Stimulated activated CD8-positive, alpha-beta memory T cell treated with anti-CD3 and anti-CD28 coated beads, Interleukin-12 subunit alpha, Interleukin-12 subunit beta, amount 100 ng/mL, for 1 hour (primary cell): Measurements from ENCODE around the gene FASN.

ENCODE experiments used
- DNase-seq: peaks from one replicate; pipeline ENCODE4 v3.0.0-alpha.2; 2020; ENCODE audit warnings: low read depth

Gene FASN

DNA sequence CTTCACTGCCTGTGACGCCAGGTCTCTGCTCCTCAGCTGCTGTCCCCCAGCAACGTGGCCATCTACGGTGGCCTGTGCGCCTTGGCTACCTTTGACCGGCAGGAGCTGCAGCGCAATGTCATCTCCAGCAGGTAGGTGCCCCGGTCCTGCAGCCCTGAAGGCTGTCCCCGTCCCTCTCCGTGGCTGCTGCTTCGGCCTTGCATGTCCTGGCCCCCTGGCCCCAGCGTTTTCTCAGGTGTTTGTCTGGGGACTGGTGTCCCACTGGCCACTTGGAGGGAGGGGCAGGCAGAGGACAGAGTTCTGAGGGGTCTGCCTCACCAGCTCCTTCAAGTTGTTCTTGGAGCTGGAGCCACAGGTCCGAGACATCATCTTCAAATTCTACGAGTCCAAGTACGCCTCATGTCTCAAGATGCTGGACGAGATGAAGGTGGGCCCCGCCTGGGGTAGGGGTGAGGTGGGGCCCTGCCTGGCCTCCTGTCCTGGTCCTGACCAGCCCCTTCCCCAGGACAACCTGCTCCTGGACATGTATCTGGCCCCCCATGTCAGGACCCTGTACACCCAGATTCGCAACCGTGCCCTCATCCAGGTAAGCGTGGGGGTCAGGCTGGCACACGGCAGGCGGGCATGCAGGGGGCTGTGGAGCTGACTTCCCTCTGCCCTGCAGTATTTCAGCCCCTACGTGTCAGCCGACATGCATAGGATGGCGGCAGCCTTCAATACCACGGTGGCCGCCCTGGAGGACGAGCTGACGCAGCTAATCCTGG is 41.9 kb downstream of the FASN start:
- no peak for DNase-seq

DNA sequence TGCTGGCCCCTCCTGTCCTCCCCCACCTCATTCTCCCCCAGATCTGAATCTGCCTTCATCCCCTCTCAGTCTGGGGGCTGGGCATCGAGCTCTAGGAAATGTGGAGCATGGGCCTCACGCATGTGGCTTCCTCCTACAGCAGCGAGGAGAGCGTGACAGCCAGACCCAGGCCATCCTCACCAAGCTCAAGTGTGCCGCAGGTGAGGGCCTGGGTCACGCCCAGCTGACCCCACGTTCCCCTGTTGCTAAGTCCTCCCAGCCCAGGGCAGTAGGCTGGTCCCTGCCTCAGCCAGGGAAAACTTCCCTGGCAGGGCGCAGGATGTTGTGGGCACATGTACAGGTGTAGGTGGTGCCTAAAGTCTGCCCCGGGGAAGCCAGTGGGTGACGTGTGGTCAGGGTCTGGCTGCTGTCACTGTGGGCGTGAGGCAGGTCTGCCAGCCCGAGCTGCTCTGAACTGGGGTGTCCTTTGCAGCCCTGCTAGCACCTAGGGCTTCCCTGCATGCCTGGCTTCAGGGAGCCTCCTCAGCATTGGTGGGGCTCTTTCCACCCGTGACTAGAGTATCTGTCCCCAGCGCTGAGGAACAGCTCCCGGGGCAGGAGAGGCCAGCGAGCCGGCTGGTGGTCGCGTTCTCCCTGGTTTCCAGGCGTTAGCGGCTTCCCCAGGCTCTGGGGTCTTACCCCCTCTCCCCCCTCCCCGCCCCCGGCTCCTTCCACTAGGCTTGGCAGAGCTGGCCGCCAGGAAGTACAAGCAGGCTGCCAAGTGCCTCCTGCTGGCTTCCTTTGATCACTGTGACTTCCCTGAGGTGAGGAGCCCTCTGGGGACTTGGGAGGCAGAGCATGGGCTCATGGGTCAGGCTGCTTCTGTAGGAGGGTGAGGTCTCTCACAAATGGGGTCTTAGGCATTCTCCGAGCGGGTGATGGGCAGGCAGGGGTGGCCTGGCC is 42.7 kb downstream of the FASN start:
- no peak for DNase-seq

DNA sequence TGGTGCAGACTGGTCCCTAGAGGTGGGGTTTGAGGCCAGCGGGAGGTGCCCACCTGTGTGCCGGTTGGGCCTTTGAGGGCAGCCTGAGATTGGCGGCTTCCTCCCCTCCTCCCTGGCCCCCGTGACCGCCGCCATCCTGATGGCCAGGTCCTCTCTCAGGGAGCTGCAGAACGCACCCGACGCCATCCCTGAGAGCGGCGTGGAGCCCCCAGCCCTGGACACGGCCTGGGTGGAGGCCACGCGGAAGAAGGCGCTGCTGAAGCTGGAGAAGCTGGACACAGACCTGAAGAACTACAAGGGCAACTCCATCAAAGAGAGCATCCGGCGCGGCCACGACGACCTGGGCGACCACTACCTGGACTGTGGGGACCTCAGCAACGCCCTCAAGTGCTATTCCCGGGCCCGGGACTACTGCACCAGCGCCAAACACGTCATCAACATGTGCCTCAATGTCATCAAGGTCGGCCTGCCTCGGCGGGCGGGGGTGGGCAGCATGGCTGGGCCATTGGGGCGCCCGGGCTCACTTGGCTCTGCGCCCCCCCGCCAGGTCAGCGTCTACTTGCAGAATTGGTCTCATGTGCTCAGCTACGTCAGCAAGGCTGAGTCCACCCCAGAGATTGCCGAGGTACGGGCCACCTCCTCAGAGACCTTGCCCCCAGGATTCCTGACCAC is 43.5 kb downstream of the FASN start:
- no peak for DNase-seq

DNA sequence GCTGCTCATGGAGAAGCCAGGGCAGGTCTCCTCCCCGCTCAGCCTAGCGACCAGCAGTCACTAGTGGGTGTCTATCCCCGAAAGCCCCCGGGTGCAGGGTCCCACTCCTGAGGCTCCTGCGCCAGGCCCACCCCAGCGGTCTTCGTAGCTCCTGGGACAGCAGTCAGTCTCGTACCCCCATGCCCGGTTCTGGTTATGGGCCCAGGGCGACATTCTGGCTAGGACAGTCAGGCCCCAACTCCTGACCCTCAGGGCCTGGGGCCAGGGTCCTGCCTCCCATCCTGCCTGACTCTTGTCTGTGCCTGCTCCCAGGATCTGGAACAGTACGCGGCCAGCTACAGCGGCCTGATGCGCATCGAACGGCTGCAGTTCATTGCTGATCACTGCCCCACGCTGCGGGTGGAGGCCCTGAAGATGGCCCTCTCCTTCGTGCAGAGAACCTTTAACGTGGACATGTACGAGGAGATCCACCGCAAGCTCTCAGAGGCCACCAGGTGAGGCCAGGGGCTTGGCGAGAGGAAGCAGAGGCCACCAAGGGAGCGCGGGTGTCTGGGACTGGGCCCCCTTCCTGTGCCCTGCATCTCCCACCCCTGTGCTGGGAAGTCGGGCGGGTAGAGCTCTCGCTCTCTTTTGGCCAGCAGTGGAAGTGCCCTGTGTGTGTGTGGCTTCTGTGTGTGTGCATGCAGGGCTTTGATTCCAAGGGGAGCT is 44.3 kb downstream of the FASN start:
- no peak for DNase-seq

DNA sequence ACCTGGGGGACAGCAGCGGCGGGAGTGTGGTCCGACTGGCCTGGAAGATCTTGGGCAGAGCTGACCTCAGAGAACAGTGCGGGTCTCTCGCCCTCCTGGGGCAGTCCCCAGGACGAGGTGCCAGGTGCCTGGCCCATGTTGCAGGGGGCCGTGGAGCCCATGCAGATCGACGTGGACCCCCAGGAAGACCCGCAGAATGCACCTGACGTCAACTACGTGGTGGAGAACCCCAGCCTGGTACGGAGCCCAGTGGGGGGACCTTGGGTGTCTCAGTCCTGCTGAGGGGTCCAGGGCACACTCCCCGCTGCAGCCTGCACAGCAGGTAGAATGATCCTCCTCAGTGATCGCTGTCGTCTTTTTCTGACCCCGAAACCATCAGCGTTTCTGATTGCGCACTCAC is 44.9 kb downstream of the FASN start:
- no peak for DNase-seq

DNA sequence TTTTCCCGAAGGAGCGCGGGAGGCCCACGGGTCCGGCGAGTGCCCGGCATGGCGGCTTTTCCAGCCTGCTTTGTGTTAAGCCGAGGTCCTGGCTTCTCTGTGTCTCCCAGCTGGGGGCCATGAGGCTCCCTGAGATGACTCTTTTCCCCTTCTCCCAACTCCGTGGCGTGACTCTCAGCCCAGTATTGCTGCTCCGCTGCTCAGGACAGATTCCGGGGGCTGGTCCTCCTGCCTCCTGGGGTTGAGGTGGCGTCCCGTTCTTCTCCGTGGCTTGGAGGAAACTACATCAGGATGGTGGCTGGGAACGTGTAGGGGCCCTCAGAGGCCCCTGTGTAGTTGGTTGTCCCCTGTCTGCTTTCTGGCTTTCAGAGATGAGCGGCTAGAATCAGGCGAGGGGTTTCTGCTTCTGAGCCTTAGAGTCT is 45.4 kb downstream of the FASN start:
- DNase-seq, result no peak

DNA sequence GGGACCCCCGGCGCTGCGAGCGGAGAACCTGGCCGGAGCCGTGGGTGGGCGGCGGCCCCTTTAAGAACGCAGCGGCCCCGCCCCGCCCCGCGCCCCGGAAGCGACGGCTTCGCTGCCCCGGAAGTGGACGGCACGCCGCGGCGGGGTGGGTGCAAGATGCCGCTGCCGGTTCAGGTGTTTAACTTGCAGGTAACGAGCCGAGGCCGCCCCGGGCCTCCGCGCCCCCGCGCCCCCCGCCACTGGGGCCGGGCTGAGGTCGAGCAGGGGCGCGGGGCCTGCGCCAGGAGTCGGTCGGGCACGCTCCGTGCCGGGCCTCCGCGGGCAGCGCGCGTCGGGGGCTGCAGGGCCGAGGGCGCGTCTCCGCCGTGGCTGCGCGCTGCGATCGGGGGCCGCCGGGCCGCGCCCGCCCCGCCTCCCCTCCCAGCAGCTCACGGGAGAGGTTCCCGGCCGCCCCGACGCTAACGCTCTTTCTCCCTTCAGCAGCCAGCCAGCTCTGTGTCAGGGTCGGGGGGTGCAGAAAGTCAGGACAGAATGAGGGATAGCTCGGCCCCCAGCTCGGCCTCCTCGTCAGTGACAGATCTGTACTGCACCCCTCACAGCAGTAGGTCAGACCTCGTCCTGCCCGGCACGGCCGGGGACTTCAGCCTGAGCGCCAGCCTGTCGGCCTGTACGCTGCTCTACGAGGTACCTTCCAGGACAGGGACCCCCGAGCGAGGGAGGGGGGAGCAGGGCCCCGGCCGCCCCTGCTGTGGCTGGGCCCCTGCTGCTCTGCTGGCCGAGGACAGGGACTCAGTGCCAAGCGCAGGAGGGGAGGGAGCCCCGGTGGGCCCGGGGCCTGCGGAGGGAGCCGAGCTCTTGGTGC is 46.0 kb downstream of the FASN start, which contains the start of the genes GPS1 and RFNG:
TSS of gene GPS1 (plus strand) at position 123 of the 862 bp plus-strand sequence. CDS start at position 157, 34 bp downstream.
TSS of gene RFNG (minus strand) at position 36 of the 862 bp plus-strand sequence. CDS start 45 bp downstream, outside the sequence.
- peak; percentile 65 for DNase-seq

DNA sequence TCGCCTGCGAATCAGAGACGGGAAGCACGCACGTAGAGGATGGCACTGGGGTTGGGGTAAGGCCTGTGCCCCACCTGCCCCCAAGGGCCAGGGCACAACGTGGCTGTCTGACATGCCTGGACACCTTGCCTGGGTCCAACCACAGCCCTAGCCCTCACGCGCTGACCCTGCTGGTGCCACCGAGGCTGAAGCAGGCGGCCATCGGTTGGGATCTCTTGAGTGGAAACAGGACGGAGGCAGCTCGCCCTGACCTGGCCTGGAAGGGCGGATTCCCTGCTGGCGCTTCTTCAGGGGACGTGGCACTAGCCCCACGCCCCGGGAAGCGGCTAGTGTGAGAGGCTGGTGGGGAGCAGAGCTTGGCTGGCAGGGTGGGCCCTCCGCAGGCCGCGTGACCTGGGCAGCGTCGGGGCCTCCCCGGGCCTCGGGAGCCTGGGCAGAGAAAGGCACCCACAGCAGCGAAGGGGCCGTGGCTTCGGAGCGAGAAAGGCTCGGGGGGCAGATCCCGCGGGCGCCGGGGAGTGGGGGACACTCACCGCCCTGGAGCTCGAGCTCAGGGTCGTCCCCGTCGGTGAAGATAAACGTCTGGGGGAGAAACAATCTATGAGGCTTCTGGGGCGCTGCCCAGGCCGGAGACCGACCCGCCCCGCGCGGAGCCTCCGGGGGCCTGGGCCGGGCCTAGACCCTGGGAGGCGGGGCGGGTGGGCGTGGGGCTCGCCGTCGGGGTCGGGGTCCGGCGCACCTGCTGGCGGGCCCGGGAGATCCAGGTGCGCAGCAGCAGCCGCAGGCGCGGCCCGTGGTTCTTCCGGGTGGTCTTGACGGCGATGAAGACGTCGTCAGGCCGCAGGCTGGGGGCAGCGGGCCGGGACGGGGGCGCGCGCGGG is 47.0 kb downstream of the FASN start:
- DNase-seq, result no peak

DNA sequence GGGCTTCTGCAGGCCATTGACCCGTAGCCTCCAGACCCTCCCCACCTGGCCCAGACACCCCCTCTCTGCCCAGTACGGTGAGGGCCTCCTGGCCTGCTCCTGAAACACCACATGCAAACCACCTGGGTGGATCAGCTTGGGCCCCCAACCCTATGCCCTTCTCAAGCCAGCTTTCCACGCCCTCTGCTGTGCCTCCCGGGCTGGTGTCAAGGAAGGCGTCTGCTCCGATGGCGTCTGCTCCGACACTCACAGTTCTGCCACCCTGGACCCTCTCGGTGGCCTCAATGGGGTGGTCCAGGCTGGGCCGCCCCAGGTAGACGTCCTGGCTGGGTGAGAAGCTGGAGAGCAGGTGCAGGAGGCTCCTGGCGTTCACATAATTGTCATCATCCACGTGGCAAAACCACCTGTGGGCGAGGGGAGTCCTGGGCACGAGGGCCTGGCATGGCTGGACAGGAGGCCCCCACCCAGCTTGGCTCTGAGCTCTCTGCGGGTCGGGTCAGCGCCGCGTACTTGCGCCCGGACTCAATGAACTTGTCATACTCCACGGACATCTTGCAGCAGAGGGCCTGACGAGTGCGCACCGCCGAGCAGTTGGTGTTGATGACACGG is 47.8 kb downstream of the FASN start:
- no peak for DNase-seq

DNA sequence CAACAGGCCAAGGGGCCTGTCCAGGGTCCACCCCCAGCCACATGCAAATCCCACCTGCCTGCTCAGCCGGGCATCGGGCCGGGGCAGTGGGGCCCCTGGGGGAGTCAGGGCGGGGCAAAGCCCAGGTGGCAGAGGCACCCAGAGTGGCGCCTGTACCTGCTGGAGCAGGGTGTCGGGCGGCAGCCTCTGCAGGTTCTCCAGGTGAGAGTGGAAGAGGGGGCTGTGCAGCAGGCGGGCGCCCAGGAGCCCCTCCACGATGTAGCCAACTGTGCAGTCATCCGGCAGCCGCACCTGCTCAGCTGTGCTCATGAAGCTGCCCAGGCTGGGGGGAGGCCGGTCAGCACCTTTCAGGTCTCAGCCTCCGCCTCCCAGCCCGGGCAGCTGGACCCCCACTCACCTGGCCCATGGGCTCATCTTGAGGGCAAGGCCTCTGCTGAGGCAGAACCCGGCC is 48.5 kb downstream of the FASN start:
- no peak for DNase-seq

DNA sequence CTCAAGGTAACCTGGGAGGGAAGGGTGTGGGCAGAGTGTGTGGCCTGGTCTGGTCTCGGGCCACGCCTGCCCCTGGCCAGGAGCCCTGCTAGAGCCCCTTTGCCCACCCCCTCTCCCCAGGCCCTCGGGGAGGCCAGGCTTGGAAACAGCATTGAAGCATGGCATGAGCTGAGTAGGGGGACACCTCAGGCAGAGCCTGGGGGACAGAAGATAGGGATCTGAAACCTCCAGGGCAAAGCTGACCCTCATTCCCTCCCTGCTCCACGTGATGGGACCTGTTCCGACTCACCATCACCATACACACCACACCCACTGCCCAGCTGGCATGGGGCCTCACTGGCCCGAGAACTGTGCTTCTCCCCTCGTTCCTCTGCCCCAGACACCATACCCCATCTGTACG is 48.9 kb downstream of the FASN start:
- DNase-seq, result no peak

DNA sequence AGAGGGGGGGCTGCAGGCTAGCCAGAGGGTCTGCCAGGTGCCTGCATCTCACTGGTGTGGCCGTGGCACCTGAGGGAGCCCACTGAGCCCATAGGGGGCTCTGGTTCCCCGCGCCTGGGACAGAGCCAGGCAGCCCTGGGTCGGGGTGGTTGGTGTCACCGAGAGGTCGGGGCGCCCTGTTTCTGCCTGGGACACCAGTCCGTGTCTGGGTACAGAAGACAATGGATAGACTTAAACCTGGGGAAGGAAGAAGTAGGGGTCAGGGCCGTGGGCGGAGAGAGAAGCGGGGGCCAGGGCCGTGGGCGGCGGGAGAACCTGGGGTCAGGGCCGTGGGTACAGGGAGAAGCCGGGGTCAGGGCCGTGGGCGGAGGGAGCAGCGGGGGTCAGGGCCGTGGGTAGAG is 49.5 kb downstream of the FASN start:
- no peak for DNase-seq

DNA sequence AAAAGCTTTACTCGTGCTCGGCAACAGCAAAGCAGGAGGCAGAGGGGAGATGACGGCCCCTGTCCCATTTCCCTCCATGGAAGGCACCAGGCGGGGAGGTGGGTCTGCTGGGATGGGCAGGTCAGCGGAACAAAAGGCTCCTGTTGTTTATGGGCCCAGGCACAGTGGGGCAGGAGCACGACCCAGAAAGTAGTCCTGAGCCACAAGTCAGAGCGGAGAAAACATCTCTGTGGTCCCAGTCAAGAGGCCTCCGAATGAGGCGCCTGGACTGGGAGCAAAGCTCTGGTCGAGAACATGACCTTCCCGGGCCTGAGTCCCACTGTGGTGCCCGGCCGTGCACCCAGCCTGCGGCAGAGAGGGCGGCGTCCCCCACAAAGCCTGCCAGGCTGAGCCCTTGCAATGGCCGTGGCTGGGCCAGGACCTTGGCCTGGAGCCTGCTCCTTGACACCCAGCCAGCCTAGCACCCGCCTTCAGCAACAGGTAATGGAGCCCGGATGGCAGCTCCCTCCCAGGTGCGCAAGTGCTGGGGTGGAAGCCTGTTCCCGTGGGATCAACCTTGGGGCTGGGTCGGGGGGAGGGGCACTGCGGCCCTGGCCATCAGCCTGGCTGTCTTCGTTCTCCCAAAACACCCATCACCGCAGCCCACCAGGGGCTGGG is 50.0 kb downstream of the FASN start:
- no peak for DNase-seq

DNA sequence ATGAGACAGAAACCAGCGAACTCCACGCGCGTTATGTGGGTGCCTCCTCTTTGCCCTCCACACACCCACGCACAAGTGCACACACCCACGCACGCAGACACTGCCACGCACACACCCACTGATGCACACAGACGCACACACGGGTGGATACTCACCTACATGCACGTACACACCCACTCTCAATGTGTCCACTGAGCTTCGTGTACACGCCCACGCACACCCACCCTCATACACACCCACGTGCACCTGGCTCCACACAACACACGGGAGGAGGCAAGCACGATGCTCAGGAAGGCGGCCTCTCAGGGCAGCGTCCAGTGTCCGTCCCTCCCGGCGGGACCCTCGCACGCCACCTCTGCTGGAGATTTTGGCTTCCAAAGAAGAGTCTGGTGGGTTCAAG is 50.7 kb downstream of the FASN start:
- no peak for DNase-seq

DNA sequence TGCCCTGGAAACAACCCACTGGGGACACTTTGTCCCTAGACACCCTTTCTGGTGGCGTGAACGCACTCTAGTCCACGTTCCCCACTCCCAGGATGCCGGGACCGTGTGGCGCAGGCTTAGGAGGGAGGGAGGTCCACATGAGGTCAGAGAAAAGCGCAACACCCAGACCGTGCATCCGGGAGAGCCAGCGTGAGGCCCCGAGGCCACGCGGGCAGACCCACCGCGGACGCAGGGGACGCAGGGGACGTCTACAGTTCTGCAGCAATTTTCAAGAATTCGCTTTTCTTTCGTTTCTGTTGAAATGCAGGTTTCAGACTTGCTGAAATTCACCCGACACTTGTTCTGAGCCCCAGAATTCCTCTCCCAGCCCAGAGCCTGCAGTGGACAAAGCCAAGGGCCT is 51.1 kb downstream of the FASN start:
- DNase-seq, result no peak

DNA sequence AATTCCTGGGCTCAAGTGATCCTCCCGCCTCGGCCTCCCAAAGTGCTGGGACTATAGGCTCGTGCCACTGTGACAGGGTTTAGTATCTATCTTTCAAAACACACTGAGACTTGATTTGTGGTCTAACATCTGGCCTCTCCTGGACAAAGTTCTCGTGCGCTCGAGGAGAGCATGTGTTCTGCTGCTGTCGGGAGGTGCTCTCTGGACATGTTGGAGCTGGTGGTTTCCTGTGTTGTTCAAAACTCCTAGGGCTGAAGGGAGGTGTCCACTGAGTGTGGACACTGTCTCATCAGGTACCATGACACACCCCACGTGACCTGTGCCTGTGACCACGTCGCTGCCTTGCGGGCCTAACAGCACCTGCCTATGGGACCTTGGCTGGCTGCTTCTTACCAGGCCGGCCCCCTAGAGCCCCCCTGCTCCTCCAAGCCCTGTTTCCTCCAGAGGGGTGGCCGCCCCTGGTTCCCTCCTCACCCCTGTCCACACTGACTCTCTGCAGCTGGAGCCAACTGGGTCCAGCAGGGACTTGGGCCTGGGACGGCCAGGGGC is 52.0 kb downstream of the FASN start:
- DNase-seq, result no peak

DNA sequence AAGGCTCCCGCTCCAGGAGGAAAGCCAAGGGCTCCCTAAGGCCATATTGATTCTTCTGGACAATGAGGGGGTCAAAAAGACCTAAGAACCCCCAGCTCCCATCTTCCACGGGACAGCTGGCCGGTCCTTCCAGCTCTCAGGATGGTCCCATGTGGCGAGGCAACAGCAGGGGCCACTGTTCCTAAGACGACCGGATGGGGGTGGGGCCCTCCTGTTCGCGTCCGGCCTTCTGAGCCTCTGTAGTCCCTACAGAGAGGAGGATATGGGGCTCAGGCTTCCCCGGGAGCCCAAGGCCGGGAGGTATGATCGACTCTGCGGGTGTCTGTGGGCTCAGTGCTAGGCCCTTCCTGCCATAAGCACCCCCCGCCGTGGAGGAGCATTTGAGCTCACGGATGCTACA is 54.5 kb downstream of the FASN start:
- no peak for DNase-seq

DNA sequence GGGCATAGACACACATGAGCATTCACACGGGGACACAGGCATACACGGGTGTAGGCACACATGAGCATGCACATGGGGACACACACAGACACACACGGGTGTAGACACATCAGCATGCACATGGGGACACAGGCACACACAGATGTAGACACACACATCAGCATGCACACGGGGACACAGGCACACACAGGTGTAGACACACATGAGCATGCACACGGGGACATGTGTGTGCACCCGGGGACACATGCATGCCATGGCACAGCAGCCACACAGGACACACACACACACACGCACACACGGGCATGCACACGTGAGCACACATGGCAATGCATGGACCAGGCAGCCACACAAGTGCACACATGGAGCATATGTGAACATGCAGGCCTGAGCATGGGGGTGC is 55.4 kb downstream of the FASN start:
- no peak for DNase-seq
